H9 (cell line): ENCODE results near the gene OSBPL8. TPM values are rescaled to one million over a fixed set of nuclear protein-coding genes. Genes with fewer than 3 reads are reported as not detected.

Experiments
- DNase-seq: peaks from one replicate; pipeline ENCODE4 v3.0.0-alpha.2; 2017
- H2AFZ ChIP-seq: one replicate; pipeline ENCODE4 v1.6.1; 2013; ENCODE audit warnings: mild to moderate bottlenecking, low read length, control low read depth, moderate library complexity
- H2AK5ac ChIP-seq: 2 replicates; pipeline ENCODE4 v1.6.1; 2013; ENCODE audit warnings: low read length, control low read depth, mixed read lengths; ENCODE audit not compliant: insufficient read length
- H2BK120ac ChIP-seq: one replicate; pipeline ENCODE4 v1.6.1; 2013; ENCODE audit warnings: low read depth, mild to moderate bottlenecking, low read length, control low read depth, inconsistent platforms; ENCODE audit not compliant: poor library complexity, severe bottlenecking
- H2BK12ac ChIP-seq: 2 replicates; pipeline ENCODE4 v1.6.1; 2013; ENCODE audit warnings: low read length, control low read depth, mixed read lengths, low read depth; ENCODE audit not compliant: insufficient read length
- H2BK15ac ChIP-seq: 2 replicates; pipeline ENCODE4 v1.6.1; 2013; ENCODE audit warnings: low read depth, low read length, control low read depth
- H2BK20ac ChIP-seq: one replicate; pipeline ENCODE4 v1.6.1; 2013; ENCODE audit warnings: low read depth, mild to moderate bottlenecking, low read length, control low read depth, inconsistent platforms; ENCODE audit not compliant: poor library complexity, severe bottlenecking
- H2BK5ac ChIP-seq: 2 replicates; pipeline ENCODE4 v1.6.1; 2013; ENCODE audit warnings: low read length, control low read depth, mixed read lengths; ENCODE audit not compliant: insufficient read length
- H3K14ac ChIP-seq: 2 replicates; pipeline ENCODE4 v1.6.1; 2013; ENCODE audit warnings: low read length, control low read depth; ENCODE audit not compliant: insufficient read depth
- H3K18ac ChIP-seq: 2 replicates; pipeline ENCODE4 v1.6.1; 2013; ENCODE audit warnings: low read depth, mild to moderate bottlenecking, mixed read lengths, low read length, control low read depth; ENCODE audit not compliant: insufficient read length
- H3K23ac ChIP-seq: 2 replicates; pipeline ENCODE4 v1.6.1; 2013; ENCODE audit warnings: low read length, control low read depth, mixed read lengths, low read depth; ENCODE audit not compliant: insufficient read length
- H3K23me2 ChIP-seq: 2 replicates; pipeline ENCODE4 v1.6.1; 2013; ENCODE audit warnings: low read depth, mild to moderate bottlenecking, mixed read lengths, low read length, control low read depth; ENCODE audit not compliant: insufficient read length, poor library complexity, severe bottlenecking
- H3K27ac ChIP-seq: 2 replicates; pipeline ENCODE4 v1.5.1; 2013; ENCODE audit warnings: low read length, control low read depth, mixed read lengths, low read depth; ENCODE audit not compliant: insufficient read length
- H3K27me3 ChIP-seq: 2 replicates; pipeline ENCODE4 v1.6.1; 2013; ENCODE audit warnings: low read length, control low read depth, inconsistent platforms; ENCODE audit not compliant: insufficient read depth
- H3K4ac ChIP-seq: 2 replicates; pipeline ENCODE4 v1.6.1; 2013; ENCODE audit warnings: low read depth, mild to moderate bottlenecking, control low read depth, inconsistent platforms, low read length, moderate library complexity
- H3K4me1 ChIP-seq: 2 replicates; pipeline ENCODE4 v1.6.1; 2013; ENCODE audit warnings: low read length, control low read depth, inconsistent platforms; ENCODE audit not compliant: insufficient read depth
- H3K4me2 ChIP-seq: 2 replicates; pipeline ENCODE4 v1.6.1; 2013; ENCODE audit warnings: low read length, control low read depth, mixed read lengths; ENCODE audit not compliant: insufficient read length, insufficient read depth
- H3K56ac ChIP-seq: 2 replicates; pipeline ENCODE4 v1.6.1; 2013; ENCODE audit warnings: low read depth, mild to moderate bottlenecking, mixed read lengths, low read length, control low read depth; ENCODE audit not compliant: insufficient read length
- H3K79me1 ChIP-seq: 2 replicates; pipeline ENCODE4 v1.6.1; 2013; ENCODE audit warnings: low read depth, mild to moderate bottlenecking, moderate library complexity, low read length, control low read depth, inconsistent platforms; ENCODE audit not compliant: insufficient read depth, poor library complexity, severe bottlenecking
- H3K79me2 ChIP-seq: 2 replicates; pipeline ENCODE4 v1.6.1; 2013; ENCODE audit warnings: low read length, control low read depth, inconsistent platforms; ENCODE audit not compliant: insufficient read depth
- H3K9ac ChIP-seq: 2 replicates; pipeline ENCODE4 v1.6.1; 2013; ENCODE audit warnings: low read length, control low read depth, mixed read lengths; ENCODE audit not compliant: insufficient read length; ENCODE audit errors: extremely low read depth
- H3K9me3 ChIP-seq: one replicate; pipeline ENCODE4 v1.6.1; 2013; ENCODE audit warnings: low read depth, low read length, inconsistent platforms; ENCODE audit not compliant: control insufficient read depth
- H3T11ph ChIP-seq: one replicate; pipeline ENCODE4 v1.6.1; 2013; ENCODE audit warnings: mild to moderate bottlenecking, low read length, control low read depth, inconsistent platforms
- H4K20me1 ChIP-seq: one replicate; pipeline ENCODE4 v1.6.1; 2013; ENCODE audit not compliant: control insufficient read depth, insufficient read length, insufficient read depth
- H4K5ac ChIP-seq: 2 replicates; pipeline ENCODE4 v1.6.1; 2013; ENCODE audit warnings: low read depth, mild to moderate bottlenecking, mixed read lengths, low read length, control low read depth; ENCODE audit not compliant: insufficient read length
- H4K8ac ChIP-seq: replicated peaks from 2 replicates; pipeline ENCODE4 v1.6.1; 2013; ENCODE audit warnings: low read length, control low read depth, mixed read lengths, low read depth; ENCODE audit not compliant: insufficient read length
- H4K91ac ChIP-seq: 2 replicates; pipeline ENCODE4 v1.6.1; 2013; ENCODE audit warnings: low read depth, mild to moderate bottlenecking, moderate library complexity, mixed read lengths, low read length, control low read depth; ENCODE audit not compliant: insufficient read length
- H3K27ac Mint-ChIP-seq, 3 experiments: 2 replicates in 2 of 3; 3 replicates in 1 of 3; pipeline ENCODE4 v1.8.0; 2020 to 2021; ENCODE audit warnings: mixed read lengths in 3 of 3, mild to moderate bottlenecking in 1 of 3, moderate library complexity in 1 of 3
- H3K27me3 Mint-ChIP-seq: 2 replicates; pipeline ENCODE4 v1.8.0; 2021; ENCODE audit warnings: low read depth, mild to moderate bottlenecking, moderate library complexity, mixed read lengths
- H3K36me3 Mint-ChIP-seq, 3 experiments: 2 replicates in 2 of 3; 3 replicates in 1 of 3; pipeline ENCODE4 v1.8.0; 2020 to 2021; ENCODE audit warnings: low read depth in 3 of 3, mixed read lengths in 3 of 3; ENCODE audit not compliant: insufficient read depth in 1 of 3
- H3K4me1 Mint-ChIP-seq, 2 experiments: 2 replicates each; pipeline ENCODE4 v1.8.0; 2020; ENCODE audit warnings: mixed read lengths in 2 of 2
- H3K4me3 Mint-ChIP-seq, 2 experiments: 2 replicates in 1 of 2; 3 replicates in 1 of 2; pipeline ENCODE4 v1.8.0; 2020 to 2021; ENCODE audit warnings: mild to moderate bottlenecking in 2 of 2, mixed read lengths in 2 of 2, moderate library complexity in 1 of 2
- H3K9me3 Mint-ChIP-seq, 2 experiments: 2 replicates in 1 of 2; 3 replicates in 1 of 2; pipeline ENCODE4 v1.8.0; 2020; ENCODE audit warnings: mild to moderate bottlenecking in 2 of 2, mixed read lengths in 2 of 2, moderate library complexity in 1 of 2
- CTCF ChIP-seq: fragments of 200-600 bp; sonication (generic); conservative IDR thresholded peaks from 3 replicates; pipeline ENCODE4 v1.8.0; 2021; ENCODE audit warnings: antibody characterized with exemption, mild to moderate bottlenecking
- WGBS: extraction: QIAGEN DNeasy Blood & Tissue Kit; methylation state at CpG from one replicate; pipeline ENCODE4 v1.1.7; 2013; ENCODE audit warnings: missing lambda C conversion rate, low lambda C conversion rate, mixed read lengths; ENCODE audit not compliant: insufficient read length; ENCODE audit errors: extremely low coverage; 5-methylcytosine and 5-hydroxymethylcytosine counted together
- total RNA-seq: library from RNA; stranded (reverse); gene quantifications from 2 replicates; pipeline ENCODE4 v1.2.1, GENCODE V29; 2021

OSBPL8 gene
- total RNA-seq, 1 experiment from 2014 or later = 61.2 TPM

- Histone ChIP-seq H3K18ac (no peak overlapping the region), H3K79me1 (no peaks in the 10 kb centered on the region), H3K23me2 (no peaks in the 10 kb centered on the region), H2AK5ac (no peak overlapping the region), H3K27ac (no peak overlapping the region), H4K91ac (no peak overlapping the region), H4K20me1 (no peaks in the 10 kb centered on the region), H3T11ph (no peak overlapping the region), H2BK120ac (no peak overlapping the region), H2BK5ac (no peak overlapping the region), H2BK15ac (no peak overlapping the region), H3K23ac (no peak overlapping the region), H4K8ac (no peak overlapping the region), H3K4me1 (0 out of 2 replicates have a peak, but pooled peaks cover 2% of the 10 kb centered on the region), H2BK20ac (no peak overlapping the region), H3K56ac (no peak overlapping the region), H3K14ac (no peak overlapping the region), H2AFZ (no peak overlapping the region), H3K79me2 (no peaks in the 10 kb centered on the region), H3K4ac (no peak overlapping the region), H3K9me3 (no peaks in the 10 kb centered on the region), H2BK12ac (no peak overlapping the region), H4K5ac (no peak overlapping the region), H3K27me3 (no peaks in the 10 kb centered on the region), H3K9ac (no peak overlapping the region), H3K4me2 (no peak overlapping the region)
- no CpG with 5 or more reads among the region's 3 CpGs for WGBS
- no peak for DNase-seq
- H3K9me3 Mint-ChIP-seq = no peaks in the 10 kb centered on the region
- peaks cover 15 to 16% of the 10 kb centered on the region in 2 experiments for H3K4me1 Mint-ChIP-seq
- TF ChIP-seq CTCF = no peak
- no peak overlapping the region for H3K4me3 Mint-ChIP-seq
- no peaks in the 10 kb centered on the region for H3K36me3 Mint-ChIP-seq
- peak overlapping the region in 1 of 3 experiments; percentile 49; a peak in 1 of 7 replicates for H3K27ac Mint-ChIP-seq
- no peaks in the 10 kb centered on the region for H3K27me3 Mint-ChIP-seq
Measured at GRCh38 chr12:76311796-76312195, 247.8 kb downstream of the OSBPL8 start.
